ENCODE results near the gene EFNA5. TPM values are rescaled to one million over a fixed set of nuclear protein-coding genes. Genes with fewer than 3 reads are reported as not detected.

The EFNA5 gene
- 9.1 and 15.6 TPM in 2 replicates for total RNA-seq

GRCh38 chr5:107670932-107671741, at the start of gene EFNA5:
Gene EFNA5 (minus strand): TSS chr5:107670937.
- no peak for DNase-seq (ENCODE audit: extremely low read depth, low read depth, low spot score)

GRCh38 chr5:107719034-107719606, 48.4 kb upstream of the EFNA5 start:
- no peak for DNase-seq (ENCODE audit: extremely low read depth, low read depth, low spot score)

GRCh38 chr5:107717816-107718215, 47.1 kb upstream of the EFNA5 start:
- no peak for DNase-seq (ENCODE audit: extremely low read depth, low read depth, low spot score)

DNA sequence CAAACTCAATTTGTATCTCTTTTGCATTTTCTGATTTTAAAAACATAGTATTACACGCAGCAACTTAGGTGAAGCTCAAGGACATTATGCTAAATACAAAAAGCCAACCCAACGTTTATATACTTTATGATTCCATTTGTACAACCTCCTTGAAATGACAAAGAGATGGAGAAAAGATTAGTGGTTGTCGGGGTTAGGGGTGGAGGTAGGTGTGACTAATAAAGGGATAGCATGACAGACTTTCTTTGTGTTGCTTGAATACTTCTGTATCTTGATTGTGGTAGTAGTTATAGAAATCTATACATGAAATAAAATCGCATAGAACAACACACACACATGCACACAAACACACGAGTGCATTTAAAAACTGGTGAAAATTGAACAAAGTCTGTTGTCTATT, 42.5 kb upstream of the EFNA5 start:
- DNase-seq (ENCODE audit: extremely low read depth, low read depth, low spot score) = no peak

DNA sequence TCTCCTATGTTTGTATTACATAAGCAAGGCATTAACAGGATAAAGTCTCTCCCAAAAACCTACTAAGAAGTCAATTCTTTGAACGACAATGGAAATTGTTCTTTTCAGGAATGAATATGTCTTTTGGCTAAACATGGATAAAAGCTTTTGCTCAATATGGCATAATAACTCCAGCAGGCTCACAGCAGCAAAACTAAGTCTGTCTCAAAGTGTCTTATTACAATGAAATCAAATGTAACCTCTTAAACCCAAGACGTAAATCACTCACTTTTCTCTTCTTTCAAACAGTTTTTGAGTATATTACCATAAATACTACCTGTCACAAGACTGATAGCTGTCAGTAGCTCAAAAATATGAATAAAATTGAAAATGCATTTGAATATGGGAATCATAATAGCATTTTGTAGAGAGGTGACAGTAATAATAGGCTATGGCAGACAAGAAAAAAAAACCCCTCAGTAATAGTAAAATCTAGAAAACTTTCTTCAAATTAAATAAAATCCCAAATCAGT, 41.7 kb upstream of the EFNA5 start:
- DNase-seq (ENCODE audit: extremely low read depth, low read depth, low spot score) = no peak

- DNase-seq (ENCODE audit: extremely low read depth, low read depth, low spot score) = no peak
Measured at GRCh38 chr5:107705402-107706014, 34.8 kb upstream of the EFNA5 start.

DNA sequence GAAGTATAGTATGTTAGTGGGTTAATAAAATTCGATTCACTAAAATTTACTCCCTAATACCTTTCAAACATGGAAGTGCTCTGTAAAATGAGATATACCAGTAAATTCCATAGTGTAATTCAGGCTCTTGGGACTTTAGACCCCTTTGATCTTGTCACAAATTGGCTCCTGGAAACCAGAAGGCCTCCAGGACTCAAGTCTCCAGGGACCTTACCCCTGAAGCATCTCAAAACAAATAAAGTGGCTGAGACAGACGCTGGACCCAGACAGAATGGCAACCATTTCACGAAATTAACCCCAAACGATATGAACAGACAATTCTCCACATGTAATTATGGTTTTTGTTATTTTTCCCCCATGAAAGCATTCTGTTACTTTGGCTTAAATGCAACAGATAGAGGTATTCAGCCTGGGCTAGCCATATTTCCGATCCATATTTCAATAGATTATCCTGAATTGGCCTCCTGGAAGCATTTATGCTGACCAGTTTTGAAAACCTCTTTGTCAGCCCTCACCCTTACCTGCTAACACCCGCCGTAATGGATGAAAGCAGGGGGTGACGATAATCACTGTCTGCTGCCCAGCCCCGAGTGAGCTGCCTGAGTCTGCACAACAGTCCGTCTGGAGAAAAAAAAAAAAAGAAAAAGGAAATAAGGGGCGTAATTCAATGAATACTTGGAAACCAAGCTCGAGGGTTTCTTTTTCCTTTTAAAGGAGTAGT, 34.1 kb upstream of the EFNA5 start:
- no peak for DNase-seq (ENCODE audit: extremely low read depth, low read depth, low spot score)

- no peak for DNase-seq (ENCODE audit: extremely low read depth, low read depth, low spot score)
Measured at GRCh38 chr5:107700481-107700880, 29.7 kb upstream of the EFNA5 start.

GRCh38 chr5:107699425-107699824, 28.7 kb upstream of the EFNA5 start:
- DNase-seq (ENCODE audit: extremely low read depth, low read depth, low spot score) = no peak

DNA sequence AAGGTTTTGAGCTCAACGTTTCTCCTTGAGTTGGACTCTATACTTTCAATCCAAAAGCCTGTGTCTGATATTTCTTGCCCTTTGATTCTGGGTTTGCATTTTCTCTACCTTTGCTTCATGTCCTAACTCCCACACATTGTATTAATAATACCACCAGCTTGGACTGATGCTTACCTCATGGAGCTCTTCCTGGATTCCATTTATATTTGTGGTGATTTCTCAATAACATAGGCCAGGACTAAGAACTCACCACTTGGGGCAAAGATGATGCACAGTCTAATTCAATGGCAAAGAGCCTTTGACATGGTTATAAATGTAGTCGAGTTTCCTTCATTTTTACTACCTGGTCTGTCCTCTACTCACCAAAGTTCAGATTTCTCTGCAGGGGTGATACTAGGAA, 27.5 kb upstream of the EFNA5 start:
- no peak for DNase-seq (ENCODE audit: extremely low read depth, low read depth, low spot score)

DNA sequence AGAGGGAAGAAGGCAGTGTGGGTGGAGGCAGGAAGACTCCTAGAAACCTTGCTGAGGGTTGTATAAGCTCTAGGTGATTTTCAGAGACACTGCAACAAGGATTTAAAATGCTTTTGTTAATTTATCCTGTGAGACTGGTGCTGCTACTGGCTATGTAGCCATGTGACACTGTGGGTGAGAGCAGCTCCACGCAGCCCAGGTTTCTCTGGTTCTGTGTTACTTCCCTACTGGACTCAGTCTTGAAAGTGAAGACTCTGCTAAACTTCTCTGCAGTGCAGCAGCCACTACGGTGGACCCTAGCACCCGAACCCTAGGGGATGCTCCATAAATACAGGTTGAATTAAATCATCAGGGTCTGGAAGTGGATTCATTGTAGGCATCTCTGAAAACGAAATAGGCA, 25.8 kb upstream of the EFNA5 start:
- DNase-seq (ENCODE audit: extremely low read depth, low read depth, low spot score) = no peak

GRCh38 chr5:107696080-107696479, 25.3 kb upstream of the EFNA5 start:
- no peak for DNase-seq (ENCODE audit: extremely low read depth, low read depth, low spot score)

DNA sequence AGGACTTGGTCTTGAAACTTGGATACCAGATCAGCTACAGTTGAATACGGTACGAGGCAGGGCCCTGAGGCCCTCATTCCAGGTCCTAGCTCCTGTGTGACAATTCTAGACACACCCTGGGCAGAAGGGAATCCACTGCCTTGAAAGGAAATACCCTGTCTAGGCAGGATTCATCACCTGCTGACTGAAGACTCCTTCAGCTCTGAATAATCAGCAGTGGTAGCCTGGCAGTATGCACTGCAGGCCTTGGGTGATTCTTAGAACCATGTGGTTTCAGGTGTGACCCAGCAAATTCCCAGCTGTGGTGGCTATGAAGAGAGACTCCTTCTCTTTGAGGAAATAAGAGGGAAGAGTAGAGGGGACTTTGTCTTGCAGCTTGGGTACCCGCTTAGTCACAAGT, 17.2 kb upstream of the EFNA5 start:
- DNase-seq (ENCODE audit: extremely low read depth, low read depth, low spot score) = no peak

DNA sequence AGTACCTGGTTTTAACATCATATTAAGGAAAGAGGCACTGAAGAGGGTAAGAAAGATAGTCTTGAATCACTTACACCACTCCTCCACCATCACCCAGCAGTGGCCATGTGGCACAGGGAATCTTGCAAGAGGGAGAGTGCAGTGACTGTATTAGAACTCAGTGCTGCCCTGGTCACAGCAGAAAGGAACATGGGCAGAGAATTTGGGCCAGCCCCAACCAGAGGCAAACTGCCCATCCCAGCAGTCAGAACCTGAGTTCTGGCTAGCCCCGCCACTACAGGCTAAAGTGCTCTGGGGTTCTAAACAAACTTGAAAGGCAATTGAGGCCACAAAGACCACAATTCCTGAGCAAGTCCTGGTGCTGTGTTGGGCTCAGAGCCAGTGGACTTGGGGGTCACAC, 16.7 kb upstream of the EFNA5 start:
- no peak for DNase-seq (ENCODE audit: extremely low read depth, low read depth, low spot score)

DNA sequence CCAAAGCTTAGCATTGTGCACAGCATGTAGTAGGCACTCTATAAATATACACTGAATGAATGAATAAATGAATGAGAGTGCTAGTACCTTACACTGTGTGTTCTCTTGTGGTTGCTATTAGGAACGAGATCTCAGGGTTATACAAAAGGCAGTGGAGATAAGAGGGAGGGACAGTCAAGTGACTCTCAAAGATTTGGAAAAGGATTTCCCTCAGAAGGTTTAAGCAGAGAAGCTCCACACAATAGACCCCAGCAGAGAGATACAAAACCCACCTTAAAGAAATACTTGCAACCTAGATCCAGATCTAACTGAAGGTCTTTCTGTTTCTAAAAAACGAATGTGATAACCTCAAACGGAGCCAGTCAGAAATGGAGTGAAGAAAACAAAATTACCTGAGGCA, 11.8 kb upstream of the EFNA5 start:
- no peak for DNase-seq (ENCODE audit: extremely low read depth, low read depth, low spot score)

- DNase-seq (ENCODE audit: extremely low read depth, low read depth, low spot score) = no peak
Measured at GRCh38 chr5:107680799-107681198, 10.1 kb upstream of the EFNA5 start.

GRCh38 chr5:107680099-107680498, 9.4 kb upstream of the EFNA5 start:
- no peak for DNase-seq (ENCODE audit: extremely low read depth, low read depth, low spot score)

DNA sequence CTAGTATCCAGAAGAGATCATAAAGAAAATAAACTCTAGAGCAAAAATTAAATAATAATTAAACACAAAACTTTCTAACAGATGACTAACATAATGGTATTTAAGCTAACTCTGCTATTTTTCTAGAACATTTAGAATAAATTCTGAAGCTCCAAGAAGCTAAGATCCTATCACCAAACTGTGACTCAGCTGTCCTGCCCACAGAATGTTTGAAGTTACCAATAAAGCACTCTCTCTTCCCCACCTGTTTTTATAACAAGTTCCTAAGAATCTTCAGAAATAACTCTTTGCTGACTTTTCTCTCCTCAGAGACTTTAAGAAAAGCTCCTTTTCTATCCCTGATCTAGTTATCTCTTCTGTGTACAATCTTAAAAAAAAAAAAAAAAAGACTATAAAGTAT, 6.0 kb upstream of the EFNA5 start:
- DNase-seq (ENCODE audit: extremely low read depth, low read depth, low spot score) = no peak

DNA sequence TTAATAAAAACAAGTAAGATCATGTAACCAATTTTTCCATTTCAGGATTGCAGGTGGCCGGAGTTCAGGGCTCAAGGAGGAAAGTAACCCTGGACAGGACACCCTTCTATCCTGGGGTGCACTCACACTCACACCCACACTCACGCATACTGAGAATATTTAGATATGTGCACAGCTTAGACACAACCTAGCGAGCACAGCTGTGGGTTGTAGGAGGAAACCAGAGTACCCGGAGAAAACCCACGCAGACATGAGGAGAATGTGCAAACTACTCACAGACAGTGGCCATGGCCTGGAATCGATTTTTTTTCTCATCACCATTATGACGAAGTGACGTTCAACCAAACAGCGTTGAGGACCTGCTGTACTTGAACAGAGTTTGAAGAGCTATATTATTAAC, 4.5 kb upstream of the EFNA5 start:
- no peak for DNase-seq (ENCODE audit: extremely low read depth, low read depth, low spot score)

- no peak for DNase-seq (ENCODE audit: extremely low read depth, low read depth, low spot score)
Measured at GRCh38 chr5:107674655-107675054, 3.9 kb upstream of the EFNA5 start.

Measured in glomerular endothelial cell (primary cell).